GM20000 (cell line): ENCODE results near the gene GTF2H4.

Experiments
- DNase-seq: peaks from one replicate; pipeline ENCODE4 v3.0.0; 2012; ENCODE audit warnings: low spot score
- CTCF ChIP-seq: IDR thresholded peaks from 2 replicates; pipeline ENCODE4 v1.5.1; 2012; ENCODE audit warnings: mild to moderate bottlenecking, control low read depth; ENCODE audit errors: extremely low read depth, missing control alignments

GTF2H4 gene

GRCh38 chr6:30935018-30935417 is 27.0 kb downstream of the GTF2H4 start:
- no peak for DNase-seq
- no peak for TF ChIP-seq CTCF

GRCh38 chr6:30937265-30937664 is 29.3 kb downstream of the GTF2H4 start:
- DNase-seq = no peak
- no peak for TF ChIP-seq CTCF

GRCh38 chr6:30938730-30939129 is 30.7 kb downstream of the GTF2H4 start:
- no peak for TF ChIP-seq CTCF
- no peak for DNase-seq

- no peak for TF ChIP-seq CTCF
- no peak for DNase-seq
These were observed 31.5 kb downstream of the GTF2H4 start for GRCh38 chr6:30939473-30939872.

- DNase-seq = no peak
- TF ChIP-seq CTCF = no peak
These were observed 32.5 kb downstream of the GTF2H4 start, which contains the start of gene MUCL3 for GRCh38 chr6:30940361-30940986. MUCL3 (plus strand) TSS chr6:30940973; CDS start chr6:30941000, 27 bp downstream.

GRCh38 chr6:30942338-30943060 is 34.5 kb downstream of the GTF2H4 start:
- no peak for DNase-seq
- no peak for TF ChIP-seq CTCF

GRCh38 chr6:30944051-30944450 is 36.0 kb downstream of the GTF2H4 start:
- no peak for TF ChIP-seq CTCF
- no peak for DNase-seq
